Hepatocyte (in vitro differentiated cells): ENCODE results near the gene KNDC1.

Experiments
- CTCF ChIP-seq: fragments of 200-600 bp; sonication (generic); IDR thresholded peaks from 2 replicates; pipeline ENCODE4 v1.5.1; 2016; ENCODE audit warnings: antibody characterized with exemption, mild to moderate bottlenecking; ENCODE audit not compliant: poor library complexity
- EZH2 ChIP-seq: fragments of 200-600 bp; sonication (generic); IDR thresholded peaks from 2 replicates; pipeline ENCODE4 v1.6.1; 2016; ENCODE audit warnings: antibody characterized with exemption, mild to moderate bottlenecking, borderline replicate concordance

- TF ChIP-seq CTCF (no peak), EZH2 (no peak)
Observed at GRCh38 chr10:133217800-133218589, 58.0 kb downstream of the KNDC1 start.
